GM23338 (cell line): ENCODE results near the gene STPG1.

Experiments
- CTCF ChIP-seq, 2 experiments: fragments of 200-600 bp in 1 of 2; sonication (generic) in 1 of 2; conservative IDR thresholded peaks; 2 replicates each; pipeline versions ENCODE4 v1.5.1 to v1.6.1; 2016 to 2017; ENCODE audit warnings: antibody characterized with exemption in 2 of 2, low read depth in 2 of 2, mild to moderate bottlenecking in 2 of 2, moderate library complexity in 1 of 2
- EZH2phosphoT487 ChIP-seq: fragments of 200-600 bp; sonication (generic); IDR thresholded peaks from one replicate; pipeline ENCODE4 v1.8.1; 2018; ENCODE audit warnings: antibody characterized with exemption; ENCODE audit not compliant: unreplicated experiment
- STAT1 ChIP-seq: IDR thresholded peaks from one replicate; pipeline ENCODE4 v1.6.1; 2016; ENCODE audit warnings: antibody characterized with exemption; ENCODE audit not compliant: unreplicated experiment

- TF ChIP-seq STAT1, result no peak
- TF ChIP-seq EZH2phosphoT487, result no peak
- no peak for TF ChIP-seq CTCF (conservative IDR thresholded peaks at IDR 0.05; ENCODE audit: low read depth in 2 of 2)
Observed at GRCh38 chr1:24387636-24388175, 25.9 kb downstream of the STPG1 start.
